Brain pericyte (primary cell): ENCODE measurements around the gene L1CAM.

Experiments used
- DNase-seq: peaks from one replicate; pipeline ENCODE4 v3.0.0-alpha.2; 2012; ENCODE audit warnings: low read depth, low spot score

L1CAM gene

DNA sequence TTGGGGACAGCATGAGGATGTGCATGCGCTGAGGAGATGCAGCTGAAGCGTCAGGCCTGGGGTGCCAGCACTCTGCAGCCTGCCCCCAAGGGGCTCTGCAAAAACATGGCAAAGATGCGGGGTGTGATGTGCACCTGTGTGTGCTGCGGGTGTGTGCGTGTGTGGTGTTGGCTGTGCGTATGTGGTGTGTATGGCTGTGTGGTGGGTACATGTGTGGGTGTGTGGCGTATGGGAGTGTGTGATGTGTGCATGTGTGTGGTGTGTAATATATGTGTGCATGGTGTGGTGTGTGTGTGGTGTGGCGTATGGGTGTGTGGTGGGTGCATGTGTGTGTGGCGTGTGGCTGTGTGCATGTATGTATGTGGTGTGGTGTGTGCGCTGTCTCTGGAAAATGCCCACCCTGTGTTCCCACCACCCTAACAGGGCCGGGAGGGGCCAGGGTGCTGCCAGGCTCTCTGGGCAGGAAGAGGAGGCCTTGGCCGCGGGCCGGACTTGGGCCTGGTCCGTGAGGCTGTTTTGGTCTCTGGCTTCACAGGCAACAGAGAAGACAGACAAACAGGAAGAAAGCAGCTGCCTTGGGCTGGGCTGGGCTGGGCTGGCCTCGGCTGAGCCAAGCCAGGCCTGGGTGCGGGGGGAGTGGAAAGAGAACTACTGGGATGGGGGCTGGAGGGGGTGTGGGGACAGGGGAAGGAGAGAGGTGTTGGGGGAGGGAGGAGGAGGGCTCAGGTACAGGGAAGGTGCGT, 17.4 kb upstream of the L1CAM start:
- no peak for DNase-seq

DNA sequence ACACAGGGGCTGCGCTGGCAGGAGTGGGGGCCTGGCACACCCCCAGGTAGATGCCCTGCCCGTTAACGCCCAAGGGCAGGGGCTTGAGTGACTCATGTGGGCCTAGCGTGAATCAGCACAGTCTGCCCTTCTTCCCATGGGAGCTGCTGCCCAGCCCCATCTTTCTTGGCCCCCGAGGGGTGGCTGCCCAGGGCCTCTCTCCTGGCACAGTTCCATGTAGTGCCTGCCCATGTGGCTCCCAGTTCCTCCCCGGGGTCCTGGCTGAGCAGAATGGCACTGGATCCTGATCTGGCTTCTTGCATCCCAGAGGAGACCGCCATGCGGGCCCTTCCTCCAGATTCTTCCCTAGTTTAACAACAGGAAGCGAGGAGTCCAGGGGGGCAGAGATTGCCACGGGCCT, 16.4 kb upstream of the L1CAM start:
- DNase-seq = no peak

DNA sequence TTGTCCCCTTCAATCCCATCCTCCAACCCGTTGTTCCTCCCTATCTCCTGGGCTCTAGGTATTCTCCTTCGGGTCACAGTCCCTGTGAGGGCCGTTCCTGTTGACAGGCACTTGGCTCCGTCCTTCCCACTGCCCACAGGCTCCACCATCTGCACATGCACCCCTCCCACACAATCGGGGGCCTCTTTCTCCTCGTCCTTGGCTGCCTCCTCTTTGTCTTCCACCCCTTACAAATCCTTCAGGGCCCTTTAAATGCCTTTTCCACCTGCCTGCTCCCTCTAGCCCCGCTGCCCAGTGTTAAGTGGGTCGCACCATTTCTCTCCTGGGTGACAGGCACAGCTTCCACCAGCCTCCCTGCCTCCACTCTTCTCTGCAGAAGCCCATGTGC, 15.8 kb upstream of the L1CAM start:
- no peak for DNase-seq

DNA sequence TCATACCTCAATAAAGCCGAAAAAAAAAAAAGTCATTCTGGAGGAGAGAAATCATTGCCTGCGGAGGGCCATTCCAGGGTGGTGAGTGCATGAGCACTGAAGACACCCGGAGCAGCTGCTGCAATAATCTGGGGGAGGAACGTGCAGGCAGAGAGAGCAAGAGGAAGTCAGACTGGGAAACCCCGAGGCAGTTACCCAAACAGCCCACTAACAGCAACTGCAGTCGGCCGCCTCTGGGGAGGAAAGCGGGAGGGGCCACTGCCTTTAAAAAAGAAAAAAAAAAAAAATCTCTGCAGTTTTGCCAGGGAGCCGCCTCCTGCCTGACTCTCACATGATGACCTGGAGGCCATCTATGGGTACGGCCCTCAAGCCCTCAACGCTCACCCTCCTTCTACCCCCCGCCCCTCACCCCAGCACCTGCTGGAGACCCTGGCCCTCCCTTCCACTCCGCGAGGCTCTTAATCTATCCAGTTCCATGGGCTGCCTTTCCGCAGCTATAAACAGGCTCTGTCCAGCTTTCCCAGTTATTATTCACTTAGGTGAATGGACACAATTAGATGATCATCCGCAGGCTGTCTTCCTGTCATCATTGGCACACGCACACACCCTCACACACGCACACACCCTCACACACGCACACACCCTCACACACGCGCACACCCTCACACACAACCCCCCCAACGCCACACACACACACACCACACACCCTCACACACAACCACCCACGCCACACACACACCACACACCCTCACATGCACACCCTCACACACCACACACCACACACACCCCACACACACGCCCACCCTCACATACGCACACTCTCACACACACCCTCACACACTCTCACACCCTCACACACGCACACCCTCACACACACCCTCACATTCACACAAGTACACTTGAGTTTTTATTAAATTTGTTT, 15.1 kb upstream of the L1CAM start:
- DNase-seq = no peak

DNA sequence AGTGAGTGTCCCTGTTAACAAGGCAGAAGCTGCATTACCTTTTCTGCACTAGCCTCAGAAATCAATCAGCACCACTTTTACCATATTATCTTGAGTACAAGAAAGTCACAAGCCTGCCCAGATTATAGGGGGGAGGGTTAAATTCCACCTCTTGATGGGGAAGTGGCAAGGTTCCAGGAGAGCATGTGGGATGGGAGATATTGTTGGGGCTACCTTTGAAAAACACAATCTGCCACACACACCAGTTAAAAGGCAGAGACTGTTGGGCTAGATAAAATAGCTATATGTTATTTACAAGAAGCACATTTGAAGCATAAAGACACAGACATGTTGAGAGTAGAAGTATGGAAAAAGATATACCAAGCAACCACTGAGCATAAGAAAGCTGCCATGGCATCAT, 11.9 kb upstream of the L1CAM start:
- DNase-seq = no peak

DNA sequence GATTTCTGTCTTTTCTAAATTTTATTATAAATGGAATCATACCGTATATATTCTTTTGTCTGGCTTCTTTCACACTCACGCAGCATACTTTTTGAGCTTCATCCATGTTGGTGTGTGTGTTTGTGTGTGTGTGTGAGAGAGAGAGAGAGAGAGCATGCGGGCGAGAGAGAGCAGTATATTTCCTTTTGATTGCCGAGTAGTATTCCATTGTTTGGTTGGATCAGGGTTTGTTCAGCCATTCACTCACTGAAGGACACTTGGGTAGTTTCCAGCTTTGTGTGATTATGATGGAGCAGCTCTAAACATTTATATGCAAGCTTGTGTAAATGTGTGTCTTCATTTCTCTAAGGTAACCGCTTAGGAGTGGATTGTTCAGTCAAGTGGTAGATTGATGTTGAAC, 3.1 kb upstream of the L1CAM start:
- no peak for DNase-seq

DNA sequence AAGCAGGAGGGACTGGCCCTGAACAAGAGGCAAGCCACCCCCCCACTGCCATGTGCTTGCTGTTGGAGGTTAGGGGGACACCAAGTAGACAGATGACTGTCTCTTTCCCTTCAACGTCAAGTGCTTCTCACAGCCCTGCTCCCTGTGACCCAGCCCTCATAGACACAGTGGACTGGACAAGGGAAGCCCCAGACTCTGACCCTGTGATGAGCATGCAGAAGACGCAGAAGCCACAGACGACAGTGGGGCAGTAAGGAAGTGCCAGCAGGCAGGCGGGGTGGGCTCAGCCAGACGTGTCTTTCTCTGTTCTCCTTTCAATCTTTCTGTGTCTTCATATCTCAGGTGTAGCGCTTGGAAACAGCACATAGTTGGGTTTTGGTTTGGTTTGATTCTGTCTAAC, 2.4 kb upstream of the L1CAM start:
- no peak for DNase-seq

DNA sequence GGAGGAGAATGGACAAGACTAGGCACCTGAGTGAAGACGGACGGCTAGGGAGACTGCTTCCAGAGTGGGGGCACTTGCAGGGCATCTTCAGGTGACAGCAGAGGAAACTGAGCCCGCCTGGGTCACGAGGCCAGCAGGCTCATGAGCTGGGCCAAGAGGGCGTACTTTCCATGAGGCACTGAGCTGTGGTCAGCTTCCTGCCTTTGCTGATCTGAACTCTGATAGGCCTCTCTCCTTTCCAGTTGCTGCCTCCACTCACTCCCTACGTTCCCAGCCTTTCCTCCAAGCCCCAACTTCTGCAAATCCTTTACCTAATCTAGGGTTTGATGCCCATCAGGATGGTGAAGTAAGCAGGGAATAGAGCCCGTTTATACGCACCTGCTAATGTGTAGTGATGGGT, 1.4 kb upstream of the L1CAM start:
- no peak for DNase-seq

DNA sequence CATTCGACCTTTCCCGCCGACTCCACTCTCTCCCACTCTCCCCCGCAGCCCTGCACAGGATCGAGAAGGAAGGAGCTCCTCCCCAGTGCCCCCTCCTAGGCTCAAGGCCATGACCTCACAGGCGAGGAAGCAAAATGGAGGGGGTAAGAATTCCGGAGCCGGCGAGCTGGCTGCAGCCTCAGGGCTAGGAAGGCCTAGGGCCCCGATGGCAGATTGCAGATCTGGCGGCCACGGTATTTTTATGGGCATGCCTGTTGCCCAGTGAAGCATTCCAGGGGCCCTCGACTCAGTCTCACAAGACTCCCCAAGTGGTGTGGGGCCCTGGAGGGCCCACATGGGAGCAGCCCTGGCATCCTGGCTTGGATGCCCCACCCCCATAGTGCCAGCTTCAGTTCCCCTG, 942 bp upstream of the L1CAM start:
- DNase-seq = no peak

DNA sequence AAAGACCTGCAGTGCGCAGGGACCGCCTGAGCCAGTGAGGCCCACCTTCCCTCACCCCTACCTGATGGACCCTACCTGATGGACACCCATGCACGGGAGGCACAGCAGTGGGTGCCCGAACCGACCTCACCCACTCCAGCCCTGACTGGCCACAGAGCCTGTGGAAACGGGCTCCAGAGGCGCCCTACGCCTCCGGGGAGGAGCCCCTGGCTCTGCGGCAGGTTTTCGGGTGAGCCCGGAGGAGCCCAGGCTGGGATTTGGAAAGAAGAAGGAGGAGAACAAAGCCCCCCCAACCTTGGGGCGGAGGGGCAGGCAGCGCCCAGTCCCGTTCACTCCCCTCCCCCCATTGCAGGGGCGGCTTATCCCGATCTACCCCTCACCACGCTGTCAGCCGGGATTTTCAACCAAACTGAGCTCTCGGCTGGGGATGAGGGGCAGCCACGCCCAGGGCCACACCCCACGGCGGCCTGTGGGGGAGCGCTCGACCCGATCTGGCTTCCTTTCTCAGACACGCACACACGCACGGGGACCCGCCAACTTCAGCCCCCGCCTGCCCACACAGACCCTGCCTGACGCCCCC, 675 bp downstream of the L1CAM start:
- DNase-seq = no peak

DNA sequence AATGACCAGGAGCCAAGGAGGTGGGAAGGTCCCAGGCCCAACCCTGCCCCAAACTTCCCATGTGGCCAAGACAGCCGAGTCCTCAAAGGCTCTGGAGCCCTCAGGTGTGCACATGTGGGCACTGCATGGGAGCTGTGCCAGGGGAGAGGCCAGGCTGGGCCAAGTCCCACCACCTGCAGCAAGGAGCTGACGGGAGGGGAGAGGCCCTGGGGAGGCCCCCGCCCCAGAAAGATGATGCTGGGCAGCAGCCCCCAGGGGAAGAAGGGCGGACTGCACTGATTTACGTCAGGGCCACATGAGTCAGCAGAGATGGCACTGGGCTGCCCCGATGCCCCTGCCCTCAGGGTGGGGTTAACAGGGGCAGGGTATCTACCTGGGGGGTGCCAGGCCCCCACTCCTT, 1.4 kb downstream of the L1CAM start:
- DNase-seq = no peak

DNA sequence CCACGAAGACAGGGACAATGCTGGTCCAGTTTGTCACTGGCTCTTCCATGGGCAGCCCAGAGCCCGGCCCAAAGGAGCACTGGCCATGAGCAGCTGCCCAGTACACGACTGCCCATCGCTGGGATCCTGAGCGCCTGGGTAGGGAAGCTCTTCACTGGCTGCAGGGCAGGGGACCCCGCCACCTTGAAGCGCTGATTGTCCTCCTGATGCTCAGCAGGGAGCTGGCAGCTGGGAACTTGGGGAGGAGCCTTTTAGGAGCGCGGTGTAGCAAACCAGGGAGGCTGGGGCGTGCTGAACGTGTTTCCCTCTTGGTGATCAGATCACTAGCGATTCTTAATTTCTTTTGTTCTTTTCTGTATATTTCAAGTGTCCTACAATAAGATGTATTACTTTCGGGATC, 1.8 kb downstream of the L1CAM start:
- DNase-seq = no peak

DNA sequence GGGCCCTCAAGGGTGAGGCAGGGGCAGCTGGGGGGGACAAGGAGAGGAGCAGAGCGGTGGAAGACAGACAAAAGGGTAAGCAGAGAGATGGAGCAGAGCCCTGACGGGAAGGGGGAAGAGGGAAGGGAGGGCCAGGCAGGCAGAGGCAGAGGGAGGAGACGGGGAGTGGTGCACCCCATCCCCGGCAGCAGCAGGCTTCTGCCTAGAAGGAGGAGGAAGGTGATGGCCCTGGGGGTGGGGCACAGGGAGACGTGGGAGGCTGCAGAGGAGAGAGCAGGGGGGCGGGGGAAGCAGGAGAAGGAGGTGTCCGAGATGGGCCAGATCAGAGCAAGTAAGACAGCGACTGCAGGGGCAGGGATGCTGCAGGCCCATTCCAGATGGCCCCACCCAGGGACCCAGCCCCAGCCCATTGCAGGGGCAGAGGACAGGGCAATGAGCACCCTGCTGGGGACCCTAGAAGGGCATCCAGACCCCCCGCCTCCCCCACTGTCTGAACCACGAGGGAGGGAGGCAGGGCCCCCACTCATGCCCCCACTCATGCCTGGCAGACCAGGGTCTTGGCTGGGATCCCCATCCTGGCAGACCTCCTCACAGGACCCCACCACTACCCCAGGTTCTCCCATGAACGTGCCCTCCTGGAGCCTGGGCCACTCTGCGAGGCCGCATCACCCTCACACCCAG, 2.7 kb downstream of the L1CAM start:
- DNase-seq = no peak

DNA sequence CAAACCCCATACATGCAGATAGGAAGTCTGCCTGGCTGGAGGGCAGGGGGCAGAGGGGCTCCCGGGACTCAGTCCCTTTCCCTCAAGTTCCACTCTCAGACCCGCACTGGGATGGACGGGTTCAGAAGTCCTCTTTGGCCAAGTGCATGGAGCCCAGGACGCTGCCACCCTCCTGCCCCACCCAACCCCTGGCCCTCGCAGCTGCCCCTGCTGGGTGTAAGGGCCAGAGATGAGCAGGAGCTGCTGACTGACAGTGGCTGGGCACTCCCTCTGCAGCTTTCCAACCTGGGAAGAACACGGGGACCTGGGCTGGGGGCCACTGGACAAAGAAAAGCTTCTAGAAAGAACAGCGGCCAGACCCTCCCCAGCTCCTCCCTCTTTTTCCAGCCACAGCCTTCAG, 3.4 kb downstream of the L1CAM start:
- DNase-seq = no peak

DNA sequence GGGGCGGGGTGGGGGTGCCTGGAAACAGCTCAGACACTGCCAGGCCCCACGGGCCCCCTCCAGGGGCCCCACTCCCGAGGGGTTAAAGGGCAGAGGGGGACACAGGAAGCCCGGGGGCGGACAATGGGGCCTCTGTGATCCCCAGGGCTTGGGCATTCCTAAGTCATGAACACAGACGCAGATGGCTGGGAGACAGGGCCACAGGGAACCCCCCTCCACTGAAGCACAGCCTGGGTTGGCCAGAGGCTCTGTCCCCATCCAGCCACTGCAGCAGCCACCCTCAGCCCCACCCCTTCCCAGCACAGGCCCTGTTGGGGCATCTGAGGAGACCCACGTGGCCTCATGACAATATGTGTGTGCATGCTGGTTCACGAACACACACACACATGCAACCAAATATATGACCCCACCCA, 3.9 kb downstream of the L1CAM start:
- DNase-seq = no peak

DNA sequence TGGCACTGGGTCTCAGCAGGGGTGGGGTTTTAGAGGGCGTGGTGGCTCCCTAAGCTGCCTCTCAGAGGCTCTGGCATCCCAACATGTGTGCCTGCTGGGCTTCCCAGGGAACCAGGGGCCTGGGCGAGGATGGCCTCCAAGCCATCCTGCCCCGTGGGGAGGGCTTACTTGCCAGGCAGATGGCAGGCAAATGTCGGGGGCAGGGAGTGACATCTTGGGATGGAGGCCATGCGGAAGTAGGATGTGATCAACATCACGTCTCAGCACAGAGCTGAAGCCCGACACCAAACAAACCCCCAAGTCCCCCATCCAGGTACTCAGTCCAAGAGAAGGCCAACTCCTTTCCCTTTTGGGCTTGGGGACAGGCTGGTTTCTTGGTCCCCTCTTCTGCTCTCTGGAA, 4.7 kb downstream of the L1CAM start:
- no peak for DNase-seq

DNA sequence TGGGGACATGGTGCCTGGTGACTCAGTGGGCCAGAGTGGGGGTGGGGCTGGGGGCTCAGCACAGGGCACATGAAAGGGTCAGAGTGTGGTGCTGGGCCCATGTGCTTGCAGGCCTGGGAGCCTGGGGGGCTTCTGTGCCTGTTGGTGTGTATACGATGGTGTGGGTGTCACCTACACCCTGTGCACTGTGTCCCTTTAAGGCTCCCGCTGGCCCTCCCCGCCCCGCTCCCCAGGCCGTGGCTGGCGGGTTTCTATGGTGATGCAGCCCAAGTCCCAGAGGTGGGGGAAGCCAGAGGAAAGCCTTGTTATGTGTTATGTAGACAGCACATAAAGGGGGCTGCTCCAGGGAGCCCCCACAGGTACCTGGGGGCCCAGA, 5.5 kb downstream of the L1CAM start:
- no peak for DNase-seq

DNA sequence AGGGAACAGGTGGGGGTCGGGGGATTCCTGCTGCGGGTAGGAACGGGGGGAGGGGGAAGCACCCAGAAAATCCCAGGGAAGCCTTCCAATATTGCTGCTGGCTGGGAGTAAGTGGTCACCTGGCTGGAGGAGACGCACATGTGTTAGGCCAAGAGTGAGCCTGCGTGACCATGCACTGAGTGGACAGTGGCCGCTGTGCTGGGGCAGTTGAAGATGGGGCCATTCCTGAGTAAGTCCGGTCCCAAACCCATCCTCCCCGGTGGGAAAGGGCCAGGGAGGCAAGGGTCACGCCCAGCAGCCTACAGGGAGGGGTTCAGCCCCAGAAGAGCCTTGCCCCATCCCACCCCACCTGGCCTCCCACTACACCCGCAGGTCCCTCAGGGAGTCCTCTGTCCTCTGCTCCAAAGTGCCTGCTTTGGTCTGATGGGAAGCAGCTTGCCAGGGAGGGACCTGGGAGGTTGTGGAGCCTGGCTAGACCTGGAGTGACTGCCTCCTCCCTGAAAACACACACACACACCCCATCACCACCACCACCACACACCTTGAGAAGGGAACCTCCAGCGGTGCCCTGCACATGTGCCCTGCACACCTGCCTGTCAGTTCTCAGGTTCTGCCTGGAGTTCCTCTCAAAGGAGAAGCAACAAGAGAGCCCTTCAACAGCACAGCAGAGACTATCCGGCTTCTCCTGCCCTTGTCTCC, 6.1 kb downstream of the L1CAM start:
- DNase-seq = no peak

DNA sequence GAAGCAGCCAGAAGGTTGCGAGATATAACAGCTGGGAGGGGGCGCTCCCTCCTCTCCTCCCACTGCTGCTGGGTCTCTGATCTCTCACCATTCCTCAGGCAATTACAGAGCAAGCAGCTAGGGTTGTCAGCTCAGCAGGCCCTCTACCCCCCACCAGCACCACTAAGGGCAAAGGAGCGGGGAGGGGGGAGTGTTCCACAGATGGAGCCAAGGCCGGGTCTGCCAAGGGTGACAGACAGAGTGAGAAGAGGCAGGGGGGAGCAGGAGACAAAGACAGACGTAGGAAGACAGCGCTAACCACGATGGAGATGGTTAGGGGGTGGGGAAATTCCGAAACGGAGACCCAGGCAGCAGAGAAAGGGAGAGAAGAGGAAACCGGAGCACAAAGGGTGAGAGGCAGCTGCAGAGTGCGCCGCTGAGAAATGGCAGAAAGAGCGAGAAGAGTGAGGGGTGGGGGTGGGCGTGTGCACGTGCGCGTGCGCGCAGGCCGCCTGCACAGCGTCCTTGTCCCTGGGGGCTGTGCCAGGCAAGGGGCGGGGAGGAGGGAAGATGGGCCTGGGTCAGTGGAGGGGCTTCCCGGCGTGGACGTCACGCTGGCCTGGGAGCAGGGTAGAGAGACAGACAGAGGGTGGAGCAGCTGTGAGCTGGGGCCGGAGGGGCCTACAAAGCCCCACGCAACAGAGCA, 6.9 kb downstream of the L1CAM start:
- DNase-seq = no peak

DNA sequence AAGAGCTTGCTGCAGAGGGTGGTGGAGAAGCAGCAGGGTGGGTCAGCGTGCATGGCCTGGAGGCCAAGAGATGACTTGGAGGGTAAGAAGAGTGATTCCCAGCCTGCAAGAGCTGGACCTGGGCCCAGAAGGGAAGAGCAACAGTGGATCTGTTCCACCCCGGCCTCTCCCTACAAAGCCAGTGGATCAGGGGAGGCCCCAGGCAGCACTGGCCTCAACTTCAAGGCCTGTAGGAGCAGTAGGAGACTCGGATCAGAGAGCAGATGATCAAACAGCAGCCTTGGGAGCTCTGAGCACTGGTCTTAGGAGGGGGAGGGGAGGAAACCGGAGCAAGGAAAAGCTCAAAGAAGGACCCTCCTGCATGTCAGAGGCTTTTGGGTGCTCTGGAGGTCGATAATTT, 7.6 kb downstream of the L1CAM start:
- DNase-seq = no peak
